GM21423 (cell line): ENCODE results near the gene NAT10.

ENCODE experiments used
- ATAC-seq: cut with Tn5 transposase; IDR thresholded peaks from one replicate; pipeline ENCODE4 v1.9.1; 2021; ENCODE audit warnings: mild to moderate bottlenecking, moderate library complexity; ENCODE audit not compliant: unreplicated experiment

Gene NAT10

DNA sequence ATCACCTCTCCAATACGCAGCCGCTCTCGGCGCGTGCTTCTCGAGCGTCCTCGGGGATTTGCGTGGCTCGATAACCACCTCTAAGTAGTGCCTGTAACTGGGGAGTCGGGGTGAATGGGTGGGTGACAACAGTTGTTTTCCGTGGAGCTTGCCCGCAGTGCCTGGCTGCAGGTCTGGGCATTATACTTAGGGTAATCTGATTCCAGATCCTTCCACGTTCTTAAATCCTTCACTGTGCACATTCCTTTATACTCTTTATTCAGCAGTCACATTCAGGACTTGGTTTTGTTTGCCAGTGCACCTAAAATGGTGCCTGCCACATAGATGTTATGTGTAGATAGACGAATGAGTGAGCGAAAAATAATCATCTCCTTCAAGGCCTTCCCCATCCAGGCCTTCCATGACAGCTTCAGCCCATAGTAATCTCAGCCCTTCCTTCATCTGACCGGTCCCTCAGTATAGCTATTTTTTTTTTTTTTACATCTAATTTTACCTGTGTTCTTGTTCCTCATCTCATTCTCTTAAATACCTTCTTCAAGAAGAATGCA, 602 bp downstream of the NAT10 start:
- ATAC-seq, result no peak

DNA sequence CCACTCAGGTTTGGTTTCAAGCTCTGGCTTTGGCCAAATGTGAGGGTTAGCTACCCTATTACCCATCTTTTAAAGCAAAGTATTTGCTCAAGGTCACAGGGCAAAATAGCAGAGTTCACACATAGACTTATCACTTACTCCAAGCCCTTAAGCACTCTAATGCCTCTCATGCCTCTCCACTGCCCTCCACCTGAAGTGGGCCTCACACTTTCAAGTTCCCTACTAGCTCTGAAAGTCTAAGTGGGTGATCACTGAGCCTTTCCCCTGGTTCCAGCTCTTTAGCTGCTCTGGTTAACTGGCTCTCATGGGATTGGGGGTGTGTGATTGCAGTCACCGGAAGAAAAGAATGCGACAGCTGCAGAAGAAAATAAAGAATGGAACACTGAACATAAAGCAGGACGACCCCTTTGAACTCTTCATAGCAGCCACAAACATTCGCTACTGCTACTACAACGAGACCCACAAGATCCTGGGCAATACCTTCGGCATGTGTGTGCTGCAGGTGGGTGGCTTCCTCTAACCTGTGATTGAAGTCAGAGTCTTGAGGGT, 6.4 kb downstream of the NAT10 start:
- ATAC-seq, result no peak

DNA sequence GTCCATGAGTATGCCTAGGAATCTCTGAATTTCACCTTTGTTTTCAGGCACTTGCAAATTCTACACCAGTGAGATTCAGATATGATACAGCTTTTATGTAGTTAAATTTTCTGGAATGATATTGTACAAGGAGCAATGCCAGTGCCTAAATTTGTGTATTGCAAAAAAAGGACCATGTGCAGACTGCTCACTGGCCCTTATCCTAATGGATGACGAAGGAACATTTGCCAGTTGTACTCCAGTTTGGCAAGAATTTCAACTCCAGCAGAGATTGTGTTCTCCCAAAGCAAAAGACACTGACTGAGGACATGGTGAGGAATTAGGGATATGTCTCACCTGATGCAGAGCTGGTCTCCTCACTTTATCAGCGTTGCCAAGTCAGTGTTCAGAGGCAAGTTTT, 8.6 kb downstream of the NAT10 start:
- ATAC-seq, result no peak

DNA sequence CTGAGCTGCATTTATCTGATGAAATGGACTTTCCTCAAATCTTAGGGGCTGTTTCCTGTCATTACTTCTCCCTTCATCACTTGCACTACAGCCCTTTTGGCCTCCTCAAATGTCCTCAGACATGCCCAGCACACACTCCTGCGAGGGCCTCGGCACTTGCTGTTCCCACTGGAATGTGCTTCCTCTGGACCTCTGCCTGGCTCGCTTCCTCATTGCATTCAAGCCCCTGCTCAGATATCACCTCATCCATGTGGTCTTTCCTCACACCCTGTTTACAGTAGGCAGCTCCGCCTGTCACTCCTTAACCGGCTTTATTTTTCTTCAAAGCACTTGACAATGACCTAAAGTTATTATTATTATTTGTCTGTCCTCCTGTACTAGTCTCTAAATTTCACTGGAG, 9.0 kb downstream of the NAT10 start:
- no peak for ATAC-seq

- ATAC-seq, result no peak
These were observed 15.2 kb downstream of the NAT10 start for GRCh38 chr11:34120651-34121050.

DNA sequence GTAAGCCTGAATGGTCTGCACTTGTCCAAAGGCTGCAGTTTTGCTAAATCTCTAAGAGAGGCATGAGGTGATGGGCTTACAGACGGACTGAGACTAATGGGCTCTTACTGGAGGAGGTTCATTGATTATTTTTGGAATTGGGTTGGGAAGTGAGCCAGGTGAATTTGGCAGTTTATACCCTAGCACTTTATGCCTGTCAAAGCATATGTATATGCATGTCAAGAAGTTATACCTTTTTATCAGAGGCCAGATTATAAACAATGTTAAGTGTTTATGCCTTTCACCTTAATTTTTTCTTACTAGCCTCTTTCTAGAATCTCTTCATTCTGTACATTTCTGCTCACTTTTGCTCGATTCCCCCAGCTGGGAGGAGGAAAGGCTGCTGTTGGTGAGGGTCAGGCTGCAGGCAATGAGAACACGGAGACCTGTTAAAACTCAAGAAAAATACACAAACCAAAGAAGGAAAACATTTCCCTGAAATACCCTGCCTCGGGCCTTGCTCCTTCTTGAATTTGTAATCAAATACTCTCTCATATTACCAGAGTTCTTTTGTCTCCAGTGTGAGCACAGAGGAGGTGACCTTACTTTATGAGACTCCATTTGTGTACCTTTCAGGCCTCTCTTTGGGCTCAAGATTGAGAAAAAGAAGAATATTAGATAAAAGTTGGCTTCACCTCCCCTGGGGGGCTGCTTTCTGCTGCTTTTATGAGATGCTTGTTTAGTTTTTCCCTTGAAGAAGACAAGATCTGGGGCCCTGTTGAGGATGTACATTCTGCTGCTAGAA, 19.6 kb downstream of the NAT10 start:
- no peak for ATAC-seq

- no peak for ATAC-seq
These were observed 21.8 kb downstream of the NAT10 start for GRCh38 chr11:34126959-34127848.

- ATAC-seq, result no peak
These were observed 23.4 kb downstream of the NAT10 start for GRCh38 chr11:34128824-34129223.

DNA sequence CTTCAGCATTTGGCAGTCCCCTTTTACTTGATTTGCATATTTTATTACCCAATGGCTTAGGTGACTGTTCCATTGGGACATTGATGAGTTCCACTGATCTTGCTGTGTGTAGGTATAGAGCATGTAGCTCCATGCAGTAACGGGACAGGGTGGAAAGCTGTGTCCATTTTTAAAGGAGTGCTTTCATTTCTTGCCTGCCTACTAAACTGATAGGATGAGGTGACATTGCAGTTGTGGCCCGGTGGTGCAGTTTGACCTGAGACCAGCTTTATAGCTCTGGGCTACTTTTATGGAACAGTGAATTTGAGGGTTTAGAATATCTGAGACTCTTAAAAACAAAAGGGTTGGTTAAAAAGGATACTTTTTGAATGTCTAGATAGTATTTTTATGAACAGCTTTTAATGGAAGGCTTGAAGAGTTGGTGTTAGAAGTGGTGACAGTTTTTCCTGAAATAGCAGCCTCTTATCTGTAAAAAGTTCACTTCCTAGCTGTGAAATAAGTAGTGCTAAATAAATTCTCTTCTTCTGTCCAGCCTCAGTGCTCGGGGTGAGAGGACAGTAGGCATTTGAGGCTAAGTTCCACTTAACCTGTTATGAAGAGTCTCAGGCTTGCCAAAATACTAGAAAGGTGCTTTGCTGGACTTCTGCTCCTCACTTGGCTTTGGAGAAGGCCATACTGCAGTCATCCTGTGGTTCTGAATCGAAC, 27.0 kb downstream of the NAT10 start:
- ATAC-seq, result no peak

DNA sequence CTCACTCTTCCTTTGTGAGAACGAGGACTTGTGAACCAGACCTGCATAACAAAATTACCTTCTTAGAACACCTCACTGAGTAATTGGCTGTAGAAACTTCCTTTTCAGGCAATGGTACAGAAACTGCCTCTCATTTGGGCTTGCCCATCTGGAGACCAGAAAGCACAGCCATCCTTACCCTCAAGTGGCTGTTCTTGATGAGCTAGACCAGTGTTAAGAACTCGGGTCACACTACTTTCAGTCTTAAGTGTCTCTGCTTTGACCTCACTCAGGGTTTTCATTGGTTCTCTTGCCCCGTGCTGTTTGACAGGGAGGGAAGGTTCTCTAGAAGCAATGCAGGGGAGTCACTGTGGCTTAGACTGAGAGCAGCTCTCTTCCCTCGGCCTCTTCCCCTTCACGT, 29.3 kb downstream of the NAT10 start:
- ATAC-seq, result no peak

DNA sequence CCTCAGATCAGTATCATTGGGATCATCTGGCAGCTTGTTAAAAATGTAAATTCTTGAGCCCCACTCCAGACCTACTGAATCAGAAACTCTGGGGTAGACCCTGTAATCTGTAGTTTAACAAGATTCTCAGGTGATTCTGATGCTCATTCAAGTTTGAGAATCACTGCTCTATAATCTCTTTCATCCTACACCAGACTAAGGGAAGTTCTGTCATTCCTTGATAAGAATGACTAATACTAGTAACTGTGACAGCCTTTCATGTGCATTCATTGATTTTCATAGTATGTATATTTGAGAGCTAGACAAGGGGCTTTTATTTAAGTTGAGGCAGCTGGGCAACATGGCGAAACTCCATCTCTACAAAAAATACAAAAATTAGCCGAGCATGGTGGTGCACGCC, 30.0 kb downstream of the NAT10 start:
- ATAC-seq, result no peak

DNA sequence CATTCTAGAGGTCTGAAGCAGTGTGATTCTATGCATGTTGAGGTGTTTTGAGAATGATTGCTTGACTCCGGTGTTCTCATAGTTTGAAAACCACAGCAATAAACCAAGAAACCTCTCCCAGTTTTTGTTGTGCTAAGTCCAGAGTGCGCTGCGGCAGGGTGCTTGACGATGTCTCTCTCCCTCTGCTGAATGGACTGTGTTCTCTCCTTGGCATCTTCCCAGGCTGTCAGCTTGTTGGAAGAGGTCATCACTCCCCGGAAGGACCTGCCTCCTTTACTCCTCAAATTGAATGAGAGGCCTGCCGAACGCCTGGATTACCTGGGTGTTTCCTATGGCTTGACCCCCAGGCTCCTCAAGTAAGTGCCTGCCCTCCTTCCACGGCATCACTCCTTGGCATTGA, 31.0 kb downstream of the NAT10 start:
- ATAC-seq, result no peak

- ATAC-seq, result no peak
These were observed 33.9 kb downstream of the NAT10 start for GRCh38 chr11:34139346-34139745.

DNA sequence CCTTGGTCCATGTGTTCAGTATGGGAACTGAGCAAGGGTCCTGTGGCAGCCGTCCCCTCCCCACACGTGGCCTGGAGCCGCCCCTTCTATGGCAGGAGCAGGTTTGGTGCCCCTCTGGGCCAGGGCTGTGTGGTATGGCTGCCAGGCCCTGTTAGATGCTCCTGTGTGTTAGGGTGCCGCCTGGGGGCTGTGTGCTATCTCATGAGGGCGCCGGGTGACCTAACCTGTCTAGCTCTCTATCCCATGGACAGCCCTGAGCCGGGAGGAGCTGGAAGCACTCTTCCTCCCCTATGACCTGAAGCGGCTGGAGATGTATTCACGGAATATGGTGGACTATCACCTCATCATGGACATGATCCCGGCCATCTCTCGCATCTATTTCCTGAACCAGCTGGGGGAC, 34.7 kb downstream of the NAT10 start:
- no peak for ATAC-seq

DNA sequence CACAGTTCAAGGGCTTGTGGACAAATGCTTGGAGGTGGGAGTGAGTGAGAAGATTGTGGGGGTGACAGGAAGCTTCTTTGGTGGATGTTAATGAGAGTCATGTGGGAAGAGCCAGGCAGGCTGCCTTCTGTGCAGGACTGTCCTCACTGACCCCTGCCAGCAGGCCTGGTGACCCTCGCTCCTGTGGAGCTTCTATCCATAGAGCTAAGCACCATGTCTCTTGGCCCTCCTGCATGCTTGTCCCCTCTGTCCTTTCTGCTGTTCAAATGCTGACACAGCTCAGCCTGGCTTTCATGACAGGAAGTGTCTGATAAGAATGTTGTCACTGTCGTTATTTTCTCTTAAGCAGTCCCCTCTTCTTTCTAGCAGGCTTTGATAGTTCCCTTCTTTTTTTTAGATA, 37.6 kb downstream of the NAT10 start:
- no peak for ATAC-seq

- ATAC-seq, result no peak
These were observed 39.6 kb downstream of the NAT10 start for GRCh38 chr11:34145073-34145472.

- ATAC-seq, result no peak
These were observed 40.5 kb downstream of the NAT10 start for GRCh38 chr11:34145847-34146381.

DNA sequence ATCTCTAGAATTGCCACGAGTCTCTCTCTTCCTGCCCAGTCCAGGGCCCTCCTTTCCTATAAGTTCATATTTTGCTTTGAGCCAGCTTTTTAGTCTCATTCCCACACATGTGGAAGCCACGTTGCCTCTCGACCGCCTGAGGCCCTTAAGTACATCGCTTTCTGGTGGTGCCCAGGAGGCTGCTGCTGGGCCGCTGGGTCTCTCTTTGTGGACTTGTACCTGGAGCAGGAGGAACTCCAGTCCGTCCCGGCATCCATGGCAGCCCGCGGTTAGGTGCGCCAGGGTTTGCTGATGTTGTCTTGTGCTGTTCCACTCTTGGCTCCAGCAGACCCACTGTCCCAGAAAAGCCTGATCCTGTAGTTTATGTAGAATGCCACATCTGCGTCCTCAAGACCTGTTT, 41.0 kb downstream of the NAT10 start:
- no peak for ATAC-seq

- no peak for ATAC-seq
These were observed 41.4 kb downstream of the NAT10 start for GRCh38 chr11:34146866-34147265.

DNA sequence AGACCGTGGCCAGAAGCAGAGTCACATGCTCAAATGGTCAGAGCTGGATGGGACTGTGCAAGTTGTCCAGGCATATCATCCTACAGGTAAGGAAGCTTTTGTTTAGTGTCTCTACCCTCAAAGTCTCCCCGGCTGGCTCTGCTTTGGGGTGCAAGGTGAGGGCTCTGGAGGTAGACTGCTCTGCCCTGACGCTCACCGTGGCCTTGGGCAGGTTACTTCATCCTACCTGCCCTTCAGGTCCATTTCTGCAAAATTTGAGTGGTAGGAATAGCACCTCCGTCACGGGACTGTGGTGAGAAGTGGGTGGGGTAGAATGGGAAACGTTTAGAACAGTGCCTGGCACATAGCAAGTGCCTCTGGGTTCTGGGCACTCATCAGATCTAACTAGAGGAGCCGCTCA, 42.2 kb downstream of the NAT10 start:
- no peak for ATAC-seq
